H1 (cell line): ENCODE data around the gene CCDC8. TPM values are rescaled to one million over a fixed set of nuclear protein-coding genes. Genes with fewer than 3 reads are reported as not detected.

ENCODE experiments used
- CTCF ChIA-PET: fragments of 300-600 bp; sonication (Branson Sonifier 250); formaldehyde crosslinking; loops from one replicate; lab custom pipeline; 2021; ENCODE audit not compliant: partially characterized antibody; lab: Charles Lee
- POLR2A ChIA-PET: fragments of 300-600 bp; sonication (Branson Sonifier 250); formaldehyde crosslinking; loops from one replicate; lab custom pipeline; 2021; ENCODE audit warnings: inconsistent platforms; ENCODE audit not compliant: partially characterized antibody; lab: Charles Lee
- DNase-seq, 2 experiments: peaks; one replicate each; pipeline versions ENCODE4 v3.0.0 to v3.0.0-alpha.2; 2010 to 2022; ENCODE audit warnings: low spot score in 2 of 2, low read depth in 1 of 2, mixed read lengths in 1 of 2
- FAIRE-seq: peaks from 2 replicates; lab custom pipeline; 2011; peaks lifted over from hg19 to GRCh38; lab: Jason Lieb, UNC
- H2AFZ ChIP-seq: 2 replicates; pipeline ENCODE4 v1.8.1; 2012; ENCODE audit warnings: low read length, inconsistent platforms
- H2AK5ac ChIP-seq: 2 replicates; pipeline ENCODE4 v1.6.1; 2013; ENCODE audit warnings: low read depth, low read length
- H2BK120ac ChIP-seq: replicated peaks from 2 replicates; pipeline ENCODE3; 2013; ENCODE audit warnings: low read depth, low read length, inconsistent platforms
- H2BK12ac ChIP-seq: 2 replicates; pipeline ENCODE4 v1.6.1; 2013; ENCODE audit warnings: low read depth, low read length
- H2BK15ac ChIP-seq: 2 replicates; pipeline ENCODE4 v1.6.1; 2013; ENCODE audit warnings: low read length
- H2BK20ac ChIP-seq: 2 replicates; pipeline ENCODE4 v1.6.1; 2013; ENCODE audit warnings: low read length
- H2BK5ac ChIP-seq: 2 replicates; pipeline ENCODE4 v1.6.1; 2013; ENCODE audit warnings: low read depth, low read length
- H3K14ac ChIP-seq: 2 replicates; pipeline ENCODE4 v1.6.1; 2013; ENCODE audit warnings: inconsistent platforms; ENCODE audit not compliant: insufficient read length
- H3K18ac ChIP-seq: 2 replicates; pipeline ENCODE4 v1.6.1; 2013; ENCODE audit warnings: low read length; ENCODE audit errors: extremely low read depth
- H3K23ac ChIP-seq: 2 replicates; pipeline ENCODE4 v1.6.1; 2013; ENCODE audit warnings: inconsistent platforms; ENCODE audit not compliant: insufficient read length
- H3K23me2 ChIP-seq: 2 replicates; pipeline ENCODE4 v1.6.1; 2013; ENCODE audit warnings: low read depth, low read length
- H3K27ac ChIP-seq: 2 replicates; pipeline ENCODE4 v1.6.1; 2011; ENCODE audit warnings: low read depth, low read length, inconsistent platforms
- H3K27me3 ChIP-seq, 4 experiments: replicated peaks in 1 of 4; 1 replicate in 1 of 4; 2 replicates in 3 of 4; pipeline versions ENCODE4 v1.6.1 to v1.8.1; 2011 to 2013; ENCODE audit warnings: low read length in 3 of 4, mild to moderate bottlenecking in 3 of 4, inconsistent platforms in 2 of 4, mixed read lengths in 2 of 4, moderate library complexity in 1 of 4; ENCODE audit not compliant: control insufficient read depth in 3 of 4, insufficient read depth in 3 of 4; ENCODE audit errors: extremely low read depth in 1 of 4
- H3K36me3 ChIP-seq, 4 experiments: 2 replicates each; pipeline versions ENCODE4 v1.6.1 to v1.8.1; 2011 to 2013; ENCODE audit warnings: mild to moderate bottlenecking in 4 of 4, low read length in 3 of 4, moderate library complexity in 2 of 4, control low read depth in 1 of 4, inconsistent platforms in 1 of 4; ENCODE audit not compliant: insufficient read depth in 4 of 4, control insufficient read depth in 2 of 4
- H3K4ac ChIP-seq: replicated peaks from 2 replicates; pipeline ENCODE3; 2013; ENCODE audit warnings: low read length, low read depth, mixed read lengths, inconsistent platforms; ENCODE audit not compliant: insufficient read length
- H3K4me1 ChIP-seq, 4 experiments: replicated peaks in 1 of 4; 1 replicate in 1 of 4; 2 replicates in 3 of 4; pipeline versions ENCODE4 v1.6.1 to v1.8.1; 2011 to 2013; ENCODE audit warnings: low read length in 3 of 4, inconsistent platforms in 2 of 4, mixed read lengths in 1 of 4; ENCODE audit not compliant: insufficient read depth in 4 of 4, control insufficient read depth in 3 of 4
- H3K4me2 ChIP-seq, 2 experiments: 2 replicates each; pipeline versions ENCODE4 v1.6.1 to v1.8.1; 2011 to 2013; ENCODE audit warnings: low read depth in 2 of 2, low read length in 2 of 2, control low read depth in 1 of 2, inconsistent platforms in 1 of 2, mild to moderate bottlenecking in 1 of 2; ENCODE audit not compliant: insufficient read depth in 1 of 2
- H3K4me3 ChIP-seq, 4 experiments: fragments of 200-600, 300-600 bp in 1 of 4; sonication (generic), shearing (Covaris generic), sonication (Bioruptor Twin) in 1 of 4; 2 replicates each; pipeline versions ENCODE4 v1.5.1 to v1.8.1; 2011 to 2016; ENCODE audit warnings: low read length in 4 of 4, low read depth in 3 of 4, control low read depth in 2 of 4, inconsistent platforms in 2 of 4, mild to moderate bottlenecking in 2 of 4, mixed read lengths in 1 of 4, moderate library complexity in 1 of 4; ENCODE audit not compliant: insufficient read depth in 2 of 4; ENCODE audit errors: extremely low read depth in 1 of 4
- H3K56ac ChIP-seq: replicated peaks from 2 replicates; pipeline ENCODE3; 2013; ENCODE audit warnings: low read depth, mild to moderate bottlenecking, mixed read lengths, low read length, inconsistent platforms; ENCODE audit not compliant: insufficient read length
- H3K79me1 ChIP-seq: 2 replicates; pipeline ENCODE4 v1.6.1; 2013; ENCODE audit warnings: low read depth, low read length, control low read depth
- H3K79me2 ChIP-seq, 2 experiments: 2 replicates each; pipeline versions ENCODE4 v1.6.1 to v1.8.1; 2012 to 2013; ENCODE audit warnings: low read length in 2 of 2, mild to moderate bottlenecking in 2 of 2, inconsistent platforms in 1 of 2; ENCODE audit not compliant: insufficient read depth in 2 of 2, control insufficient read depth in 1 of 2
- H3K9ac ChIP-seq, 4 experiments: replicated peaks in 1 of 4; 1 replicate in 1 of 4; 2 replicates in 3 of 4; pipeline versions ENCODE4 v1.6.1 to v1.8.1; 2011 to 2013; ENCODE audit warnings: low read depth in 3 of 4, low read length in 3 of 4, control low read depth in 2 of 4, mild to moderate bottlenecking in 2 of 4, moderate library complexity in 2 of 4, inconsistent platforms in 1 of 4; ENCODE audit errors: extremely low read depth in 1 of 4
- H3K9me3 ChIP-seq, 2 experiments: 2 replicates each; pipeline versions ENCODE4 v1.6.1 to v1.8.1; 2012 to 2013; ENCODE audit warnings: mild to moderate bottlenecking in 2 of 2, moderate library complexity in 2 of 2, control low read depth in 1 of 2, inconsistent platforms in 1 of 2, low read depth in 1 of 2, low read length in 1 of 2, mixed read lengths in 1 of 2; ENCODE audit not compliant: insufficient read depth in 2 of 2
- H4K20me1 ChIP-seq, 2 experiments: replicated peaks in 1 of 2; 2 replicates each; pipeline versions ENCODE3 to v1.8.1; 2011 to 2013; ENCODE audit warnings: inconsistent platforms in 2 of 2, low read length in 2 of 2, mild to moderate bottlenecking in 1 of 2; ENCODE audit not compliant: insufficient read depth in 2 of 2, control insufficient read depth in 1 of 2
- H4K5ac ChIP-seq: 2 replicates; pipeline ENCODE4 v1.6.1; 2013; ENCODE audit warnings: low read length, low read depth, mixed read lengths, inconsistent platforms; ENCODE audit not compliant: insufficient read length
- H4K8ac ChIP-seq: 2 replicates; pipeline ENCODE4 v1.8.0; 2013; ENCODE audit warnings: mild to moderate bottlenecking, moderate library complexity, low read length, inconsistent platforms; ENCODE audit not compliant: insufficient read depth; ENCODE audit errors: extremely low read depth
- H4K91ac ChIP-seq: replicated peaks from 2 replicates; pipeline ENCODE3; 2013; ENCODE audit warnings: low read length, mixed read lengths, inconsistent platforms; ENCODE audit not compliant: insufficient read length
- ASH2L ChIP-seq: fragments of 200-600, 300-600 bp; sonication (generic); IDR thresholded peaks from one replicate; pipeline ENCODE4 v1.7.1; 2017; ENCODE audit warnings: low read length
- BACH1 ChIP-seq: IDR thresholded peaks from 2 replicates; pipeline ENCODE4 v1.6.1; 2012; ENCODE audit warnings: low read length, improper control_type of control experiment
- BCL11A ChIP-seq, 2 experiments: IDR thresholded peaks; one replicate each; pipeline ENCODE4 v1.6.1; 2011; ENCODE audit warnings: low read depth in 2 of 2, low read length in 2 of 2, mild to moderate bottlenecking in 2 of 2
- CTBP2 ChIP-seq: IDR thresholded peaks from 2 replicates; pipeline ENCODE4 v1.7.0; 2011; ENCODE audit warnings: borderline replicate concordance, mild to moderate bottlenecking, moderate library complexity, mixed read lengths, low read length; ENCODE audit not compliant: insufficient read depth, insufficient read length
- EGR1 ChIP-seq: IDR thresholded peaks from 2 replicates; pipeline ENCODE4 v1.6.1; 2011; ENCODE audit warnings: low read depth, low read length, borderline replicate concordance
- HDAC6 ChIP-seq: IDR thresholded peaks from one replicate; pipeline ENCODE4 v1.7.1; 2012; ENCODE audit warnings: low read depth, mild to moderate bottlenecking, inconsistent platforms, low read length, moderate library complexity
- NRF1 ChIP-seq: IDR thresholded peaks from 2 replicates; pipeline ENCODE4 v1.6.1; 2011; ENCODE audit warnings: mild to moderate bottlenecking, low read depth, low read length, improper control_type of control experiment
- SIX5 ChIP-seq: IDR thresholded peaks from 2 replicates; pipeline ENCODE4 v1.6.1; 2011; ENCODE audit warnings: mild to moderate bottlenecking, low read depth, low read length
- SP1 ChIP-seq: IDR thresholded peaks from 2 replicates; pipeline ENCODE4 v1.6.1; 2011; ENCODE audit warnings: low read depth, low read length
- SP4 ChIP-seq: IDR thresholded peaks from 2 replicates; pipeline ENCODE4 v1.6.1; 2012; ENCODE audit warnings: low read length, inconsistent platforms
- TBP ChIP-seq: IDR thresholded peaks from 2 replicates; pipeline ENCODE4 v1.6.1; 2011; ENCODE audit warnings: low read depth, low read length, improper control_type of control experiment
- TEAD4 ChIP-seq: IDR thresholded peaks from 2 replicates; pipeline ENCODE4 v1.6.1; 2012; ENCODE audit warnings: low read depth, low read length, inconsistent platforms, mixed read lengths
- WGBS, 2 experiments: shearing (Covaris generic) in 1 of 2; methylation state at CpG; one replicate each; pipeline versions ENCODE4 v1.1.6 to v1.1.7; 2013 to 2015; ENCODE audit warnings: low lambda C conversion rate in 2 of 2, mixed read lengths in 2 of 2, inconsistent platforms in 1 of 2, low coverage in 1 of 2, missing lambda C conversion rate in 1 of 2; ENCODE audit not compliant: insufficient replicate concordance in 2 of 2, insufficient coverage in 1 of 2, insufficient read length in 1 of 2; ENCODE audit errors: extremely low coverage in 1 of 2, missing lambda C conversion rate in 1 of 2; 5-methylcytosine and 5-hydroxymethylcytosine counted together
- polyA plus RNA-seq, 7 experiments: library from polyadenylated mRNA; depleted of rRNA in 3 of 7; stranded (reverse) in 5 of 7; unstranded in 2 of 7; fragments of >200 nt in 5 of 7; fragments of 200-250 nt in 2 of 7; gene quantifications; 1 replicate in 5 of 7; 2 replicates in 1 of 7; 4 replicates in 1 of 7; pipeline versions ENCODE4 v1.2.1 to v1.2.3, GENCODE V29; 2011 to 2013; ENCODE audit warnings: missing spikeins in 2 of 7, mixed read lengths in 2 of 7
- total RNA-seq: library from RNA; stranded (reverse); fragmentation: NEBNext Ultra II Directional; extraction: Animal tissue kit (Norgen Biotek cat#: 25700); gene quantifications from 2 replicates; pipeline ENCODE4 v1.2.1, GENCODE V29; 2021
- TF ChIP-seq, protein P1 (sequence below), 3 experiments: IDR thresholded peaks; 1 replicate in 2 of 3; 2 replicates in 1 of 3; pipeline versions ENCODE4 v1.5.1 to v1.6.1; 2011; ENCODE audit warnings: low read length in 3 of 3, mild to moderate bottlenecking in 3 of 3, inconsistent platforms in 2 of 3, low read depth in 1 of 3, moderate library complexity in 1 of 3; ENCODE audit not compliant: insufficient read depth in 1 of 3; ENCODE audit errors: control extremely low read depth in 1 of 3

Gene CCDC8
- total and polyA plus RNA-seq, 2 of the 8 experiments (the other 6 are each of a cell fraction or from before 2014, with no cell fraction given), result 4.9 to 13.6 TPM

DNA sequence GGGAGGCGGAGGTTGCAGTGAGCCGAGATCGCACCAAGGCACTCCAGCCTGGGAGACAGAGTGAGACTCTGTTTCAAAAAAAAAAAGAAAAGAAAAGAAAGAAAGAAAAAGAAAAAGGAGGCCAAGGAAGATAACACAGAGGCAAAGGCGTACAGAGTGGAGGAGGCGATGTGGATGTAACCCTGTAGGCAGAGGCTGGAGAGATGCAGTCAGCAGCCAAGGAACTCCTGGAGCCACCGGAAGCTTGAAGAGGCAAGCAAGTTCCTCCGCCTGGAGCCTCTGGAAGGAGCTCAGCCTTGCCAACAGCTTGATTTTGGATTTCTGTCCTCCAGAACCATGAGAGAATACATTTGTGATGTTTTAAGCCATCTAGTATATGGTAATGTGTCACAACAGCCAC lies 6.7 kb upstream of the CCDC8 start:
- CTCF ChIA-PET, result interaction anchor here (0.9 to 1.9 kb wide), 2 partner anchors 25 to 118 kb away, joined by 3 to 6 read pairs; no protein-coding TSS in a partner anchor
- WGBS, 2 experiments, result 96% methylated on average over 4 of the region's 7 CpGs; no CpG with 5 or more reads in 1 of the 2 experiments
- TF ChIP-seq, protein P1, sequence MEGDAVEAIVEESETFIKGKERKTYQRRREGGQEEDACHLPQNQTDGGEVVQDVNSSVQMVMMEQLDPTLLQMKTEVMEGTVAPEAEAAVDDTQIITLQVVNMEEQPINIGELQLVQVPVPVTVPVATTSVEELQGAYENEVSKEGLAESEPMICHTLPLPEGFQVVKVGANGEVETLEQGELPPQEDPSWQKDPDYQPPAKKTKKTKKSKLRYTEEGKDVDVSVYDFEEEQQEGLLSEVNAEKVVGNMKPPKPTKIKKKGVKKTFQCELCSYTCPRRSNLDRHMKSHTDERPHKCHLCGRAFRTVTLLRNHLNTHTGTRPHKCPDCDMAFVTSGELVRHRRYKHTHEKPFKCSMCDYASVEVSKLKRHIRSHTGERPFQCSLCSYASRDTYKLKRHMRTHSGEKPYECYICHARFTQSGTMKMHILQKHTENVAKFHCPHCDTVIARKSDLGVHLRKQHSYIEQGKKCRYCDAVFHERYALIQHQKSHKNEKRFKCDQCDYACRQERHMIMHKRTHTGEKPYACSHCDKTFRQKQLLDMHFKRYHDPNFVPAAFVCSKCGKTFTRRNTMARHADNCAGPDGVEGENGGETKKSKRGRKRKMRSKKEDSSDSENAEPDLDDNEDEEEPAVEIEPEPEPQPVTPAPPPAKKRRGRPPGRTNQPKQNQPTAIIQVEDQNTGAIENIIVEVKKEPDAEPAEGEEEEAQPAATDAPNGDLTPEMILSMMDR (IDR thresholded peaks at IDR 0.05; ENCODE audit: control extremely low read depth in 1 of 3, insufficient read depth in 1 of 3, low read depth in 1 of 3, low read length in 3 of 3), result no peak
- TF ChIP-seq SP1 (no peak), CTBP2 (no peak), NRF1 (no peak), TBP (no peak), SP4 (no peak), BCL11A (IDR thresholded peaks at IDR 0.05; ENCODE audit: low read depth in 2 of 2, low read length in 2 of 2) (no peak), SIX5 (no peak), EGR1 (no peak), TEAD4 (no peak), BACH1 (no peak), HDAC6 (no peak), ASH2L (no peak)

More for the DNA sequence above, 6.7 kb upstream of the CCDC8 start:
- DNase-seq (no peak), FAIRE-seq (no peak)
- Histone ChIP-seq H3K36me3 (no peaks in the 10 kb centered on the region), H3K56ac (no peak overlapping the region), H3K27ac (no peak overlapping the region), H3K4me2 (no peak overlapping the region), H4K91ac (no peak overlapping the region), H3K79me2 (no peaks in the 10 kb centered on the region), H3K23me2 (no peaks in the 10 kb centered on the region), H3K14ac (no peak overlapping the region), H3K4ac (no peak overlapping the region), H3K9me3 (no peaks in the 10 kb centered on the region), H4K5ac (no peak overlapping the region), H2BK5ac (no peak overlapping the region), H3K27me3 (0 out of 7 replicates have a peak, but pooled peaks cover 0 to under 1% (median 0%) of the 10 kb centered on the region in 4 experiments), H2BK15ac (no peak overlapping the region), H3K9ac (no peak overlapping the region), H4K8ac (no peak overlapping the region), H4K20me1 (no peaks in the 10 kb centered on the region), H3K79me1 (no peaks in the 10 kb centered on the region), H2AFZ (no peak overlapping the region; the same call in 1 of the 2 replicates), H3K4me1 (peaks cover 0 to 2% (median under 1%) of the 10 kb centered on the region in 4 experiments; a peak in 3 of 7 replicates), H3K4me3 (no peak overlapping the region), H3K23ac (no peak overlapping the region), H2BK20ac (no peak overlapping the region), H2BK120ac (no peak overlapping the region), H2BK12ac (no peak overlapping the region), H2AK5ac (no peak overlapping the region), H3K18ac (no peak overlapping the region)
- POLR2A ChIA-PET, result no interaction called here
